Activated T-cell treated with anti-CD3 and anti-CD28 coated beads, Interleukin-2, amount 50 U/mL, for 48 hours (primary cell): ENCODE data around the gene POLL.

Experiments used
- DNase-seq, 2 experiments: peaks; one replicate each; pipeline ENCODE4 v3.0.0-alpha.2; 2020

The POLL gene

GRCh38 chr10:101573885-101574753 is 13.9 kb downstream of the POLL start:
- DNase-seq = no peak

- DNase-seq = no peak
These were observed 15.3 kb downstream of the POLL start for GRCh38 chr10:101572785-101573184.

- DNase-seq = no peak
These were observed 15.9 kb downstream of the POLL start for GRCh38 chr10:101572126-101572525.

- no peak for DNase-seq
These were observed 16.7 kb downstream of the POLL start for GRCh38 chr10:101571271-101571925.

- no peak for DNase-seq
These were observed 17.4 kb downstream of the POLL start for GRCh38 chr10:101570428-101571270.

GRCh38 chr10:101569622-101570427 is 18.2 kb downstream of the POLL start:
- DNase-seq = peak; percentile 88 to 92

GRCh38 chr10:101569323-101569621 is 18.8 kb downstream of the POLL start:
- no peak for DNase-seq

- no peak for DNase-seq
These were observed 19.9 kb downstream of the POLL start for GRCh38 chr10:101568054-101568745.

GRCh38 chr10:101567165-101568006 is 20.7 kb downstream of the POLL start:
- DNase-seq = peak in 1 of 2 experiments; percentile 21

GRCh38 chr10:101566333-101567164 is 21.5 kb downstream of the POLL start:
- DNase-seq = peak in 1 of 2 experiments; percentile 36

- DNase-seq = no peak
These were observed 22.1 kb downstream of the POLL start for GRCh38 chr10:101565936-101566332.

GRCh38 chr10:101565370-101565900 is 22.6 kb downstream of the POLL start:
- no peak for DNase-seq

- peak in 1 of 2 experiments; percentile 13 for DNase-seq
These were observed 23.5 kb downstream of the POLL start for GRCh38 chr10:101564490-101564991.

- DNase-seq = no peak
These were observed 24.5 kb downstream of the POLL start for GRCh38 chr10:101563497-101564040.

GRCh38 chr10:101563007-101563406 is 25.1 kb downstream of the POLL start:
- DNase-seq = no peak

- no peak for DNase-seq
These were observed 25.8 kb downstream of the POLL start for GRCh38 chr10:101562231-101562630.

- no peak for DNase-seq
These were observed 26.8 kb downstream of the POLL start for GRCh38 chr10:101561068-101561915.
